Hepatocyte (in vitro differentiated cells): Measurements from ENCODE around the gene DIRAS3. TPM values are rescaled to one million over a fixed set of nuclear protein-coding genes. Genes with fewer than 3 reads are reported as not detected.

Experiments
- DNase-seq: peaks from one replicate; pipeline ENCODE4 v3.0.0-alpha.2; 2016; ENCODE audit warnings: low spot score
- H2AFZ ChIP-seq: fragments of 200-600 bp; sonication (generic); 2 replicates; pipeline ENCODE4 v1.6.0; 2016; ENCODE audit warnings: antibody characterized with exemption, mild to moderate bottlenecking
- H3K27ac ChIP-seq: fragments of 200-600 bp; sonication (generic); 2 replicates; pipeline ENCODE4 v1.5.1; 2016; ENCODE audit warnings: mild to moderate bottlenecking
- H3K27me3 ChIP-seq: fragments of 200-600 bp; sonication (generic); 2 replicates; pipeline ENCODE4 v1.6.1; 2016
- H3K36me3 ChIP-seq: fragments of 200-600 bp; sonication (generic); replicated peaks from 2 replicates; pipeline ENCODE4 v1.5.1; 2016; ENCODE audit warnings: low read depth; ENCODE audit not compliant: insufficient read depth
- H3K4me1 ChIP-seq: fragments of 200-600 bp; sonication (generic); 2 replicates; pipeline ENCODE4 v1.5.1; 2016; ENCODE audit warnings: mild to moderate bottlenecking, moderate library complexity; ENCODE audit not compliant: insufficient read depth
- H3K4me2 ChIP-seq: fragments of 200-600 bp; sonication (generic); 2 replicates; pipeline ENCODE4 v1.6.0; 2016
- H3K4me3 ChIP-seq: fragments of 200-600 bp; sonication (generic); 2 replicates; pipeline ENCODE4 v1.5.1; 2016; ENCODE audit warnings: mild to moderate bottlenecking
- H3K79me2 ChIP-seq: fragments of 200-600 bp; sonication (generic); 2 replicates; pipeline ENCODE4 v1.6.0; 2017; ENCODE audit warnings: mild to moderate bottlenecking
- H3K9me2 ChIP-seq: fragments of 200-600 bp; sonication (generic); replicated peaks from 2 replicates; pipeline ENCODE4 v1.6.0; 2017; ENCODE audit warnings: mild to moderate bottlenecking; ENCODE audit not compliant: insufficient read depth
- H3K9me3 ChIP-seq: fragments of 200-600 bp; sonication (generic); 2 replicates; pipeline ENCODE4 v1.5.1; 2016; ENCODE audit warnings: low read depth, mild to moderate bottlenecking
- H4K20me1 ChIP-seq: fragments of 200-600 bp; sonication (generic); 2 replicates; pipeline ENCODE4 v1.6.0; 2016; ENCODE audit warnings: mild to moderate bottlenecking; ENCODE audit not compliant: insufficient read depth, poor library complexity, severe bottlenecking
- EZH2 ChIP-seq: fragments of 200-600 bp; sonication (generic); IDR thresholded peaks from 2 replicates; pipeline ENCODE4 v1.6.1; 2016; ENCODE audit warnings: antibody characterized with exemption, mild to moderate bottlenecking, borderline replicate concordance
- EZH2phosphoT487 ChIP-seq: fragments of 200-600 bp; sonication (generic); IDR thresholded peaks from one replicate; pipeline ENCODE4 v1.6.1; 2018; ENCODE audit warnings: antibody characterized with exemption, mild to moderate bottlenecking, low read depth, moderate library complexity; ENCODE audit not compliant: unreplicated experiment, severe bottlenecking
- WGBS: methylation state at CpG from one replicate; pipeline ENCODE4 v1.1.6; 2016; ENCODE audit warnings: low lambda C conversion rate; ENCODE audit errors: missing lambda C conversion rate; 5-methylcytosine and 5-hydroxymethylcytosine counted together
- polyA plus RNA-seq: library from polyadenylated mRNA; unstranded; fragments of >200 nt; fragmentation: Nextera tagmentation; extraction: Ambion mirVana; gene quantifications from 2 replicates; pipeline ENCODE4 v1.2.1, GENCODE V29; 2016
- total RNA-seq: library from RNA; depleted of rRNA; stranded (reverse); fragments of >200 nt; gene quantifications from 2 replicates; pipeline ENCODE4 v1.2.3, GENCODE V29; 2014
- TF ChIP-seq, protein P1 (sequence below): fragments of 200-600 bp; sonication (generic); IDR thresholded peaks from 2 replicates; pipeline ENCODE4 v1.5.1; 2016; ENCODE audit warnings: antibody characterized with exemption, mild to moderate bottlenecking; ENCODE audit not compliant: poor library complexity

Gene DIRAS3, protein sequence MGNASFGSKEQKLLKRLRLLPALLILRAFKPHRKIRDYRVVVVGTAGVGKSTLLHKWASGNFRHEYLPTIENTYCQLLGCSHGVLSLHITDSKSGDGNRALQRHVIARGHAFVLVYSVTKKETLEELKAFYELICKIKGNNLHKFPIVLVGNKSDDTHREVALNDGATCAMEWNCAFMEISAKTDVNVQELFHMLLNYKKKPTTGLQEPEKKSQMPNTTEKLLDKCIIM
- total RNA-seq = 1.9 and 3.0 TPM in 2 replicates
- 2.0 and 4.1 TPM in 2 replicates for polyA plus RNA-seq

DNA sequence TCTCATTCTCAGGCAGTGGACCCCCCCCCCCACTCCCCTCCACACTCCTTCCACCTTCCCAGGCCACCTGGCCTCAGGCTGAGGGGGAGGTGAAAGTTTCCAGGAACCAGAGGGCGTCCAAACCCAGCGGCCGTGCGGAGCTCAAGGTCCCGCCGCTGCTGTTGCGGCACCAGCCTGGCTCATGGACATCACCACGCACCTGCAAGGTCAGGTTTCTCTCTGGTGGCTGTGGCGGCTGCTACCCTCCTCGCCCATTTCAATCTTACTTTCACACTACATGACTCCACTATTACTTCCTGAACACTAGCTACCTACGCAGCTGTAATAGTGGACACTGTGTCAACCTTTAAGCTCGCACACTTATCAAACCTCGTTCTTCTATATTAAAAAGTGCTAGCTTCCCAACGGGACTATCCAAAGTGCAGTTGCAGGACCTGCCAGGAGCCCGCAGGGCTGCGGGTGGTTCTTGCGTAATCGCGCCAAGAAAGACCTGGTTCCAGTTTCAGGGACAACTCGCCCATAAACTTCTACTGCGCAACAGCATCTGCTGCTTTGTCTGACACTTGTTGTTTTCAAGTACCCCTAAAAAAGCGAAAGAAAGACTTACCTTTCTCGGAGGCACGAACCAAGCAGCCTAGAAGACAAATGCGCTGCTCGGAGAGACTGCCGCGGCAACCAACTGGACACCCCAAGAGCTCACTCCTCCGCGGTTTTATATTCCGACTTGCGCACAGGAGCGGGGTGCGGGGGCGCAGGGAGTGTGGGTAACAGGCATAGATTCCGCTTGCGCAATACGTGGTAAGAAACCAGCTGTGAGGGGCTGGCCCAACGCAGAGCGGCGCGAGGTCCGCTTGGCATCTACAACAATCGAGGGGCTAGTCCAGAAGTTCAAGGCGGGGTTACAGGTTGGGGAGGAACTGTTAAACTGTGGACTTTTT lies at the start of gene DIRAS3:
Gene DIRAS3, minus strand, starts transcription at position 687 of the 938 bp plus-strand sequence. CDS start 3,330 bp downstream, outside the sequence.
- no peaks in the 10 kb centered on the region for H3K27me3 ChIP-seq
- WGBS = 57% methylated on average over 45 of the region's 45 CpGs
- peak within 1 kb of the TSS; percentile 29 for H2AFZ ChIP-seq
- H3K79me2 ChIP-seq = no peaks in the 10 kb centered on the region
- H3K9me2 ChIP-seq = no peaks in the 10 kb centered on the region
- DNase-seq = peak; percentile 49
- H4K20me1 ChIP-seq = no peaks in the 10 kb centered on the region
- H3K36me3 ChIP-seq = no peaks in the 10 kb centered on the region
- no peaks in the 10 kb centered on the region for H3K9me3 ChIP-seq
- peak within 1 kb of the TSS; percentile 15 for H3K4me3 ChIP-seq
- no peaks in the 10 kb centered on the region for H3K4me1 ChIP-seq
- no peak for TF ChIP-seq EZH2phosphoT487
- peak; percentile 26 for TF ChIP-seq EZH2
- no peak within 1 kb of the TSS for H3K27ac ChIP-seq
- peak within 1 kb of the TSS; percentile 72 for H3K4me2 ChIP-seq

DNA sequence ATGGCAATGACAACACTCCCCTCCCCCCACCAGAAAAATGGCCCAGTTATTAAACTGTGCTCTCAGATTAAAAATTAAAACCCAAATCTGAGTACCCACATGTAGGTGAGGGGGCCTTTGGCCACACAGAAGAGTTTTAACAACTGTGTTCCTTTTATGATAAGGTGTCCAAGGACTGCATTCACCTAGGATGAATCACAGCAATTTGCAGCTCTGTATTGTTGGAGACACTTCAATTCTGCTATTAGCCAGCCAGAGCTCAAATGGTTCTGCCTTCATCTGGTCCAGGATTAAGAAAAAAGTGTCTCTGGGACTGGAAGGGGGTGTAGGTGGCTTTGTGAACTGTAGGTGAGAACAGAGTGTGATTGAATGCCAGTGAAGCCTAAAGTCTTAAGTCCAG lies 43.3 kb upstream of the DIRAS3 start:
- no peaks in the 10 kb centered on the region for H3K9me3 ChIP-seq
- H3K27me3 ChIP-seq = no peaks in the 10 kb centered on the region
- H3K36me3 ChIP-seq = no peaks in the 10 kb centered on the region
- no peaks in the 10 kb centered on the region for H4K20me1 ChIP-seq
- no peaks in the 10 kb centered on the region for H3K9me2 ChIP-seq
- DNase-seq = no peak
- no peak overlapping the region for H2AFZ ChIP-seq
- TF ChIP-seq EZH2 (no peak), EZH2phosphoT487 (no peak)
- TF ChIP-seq, protein P1, sequence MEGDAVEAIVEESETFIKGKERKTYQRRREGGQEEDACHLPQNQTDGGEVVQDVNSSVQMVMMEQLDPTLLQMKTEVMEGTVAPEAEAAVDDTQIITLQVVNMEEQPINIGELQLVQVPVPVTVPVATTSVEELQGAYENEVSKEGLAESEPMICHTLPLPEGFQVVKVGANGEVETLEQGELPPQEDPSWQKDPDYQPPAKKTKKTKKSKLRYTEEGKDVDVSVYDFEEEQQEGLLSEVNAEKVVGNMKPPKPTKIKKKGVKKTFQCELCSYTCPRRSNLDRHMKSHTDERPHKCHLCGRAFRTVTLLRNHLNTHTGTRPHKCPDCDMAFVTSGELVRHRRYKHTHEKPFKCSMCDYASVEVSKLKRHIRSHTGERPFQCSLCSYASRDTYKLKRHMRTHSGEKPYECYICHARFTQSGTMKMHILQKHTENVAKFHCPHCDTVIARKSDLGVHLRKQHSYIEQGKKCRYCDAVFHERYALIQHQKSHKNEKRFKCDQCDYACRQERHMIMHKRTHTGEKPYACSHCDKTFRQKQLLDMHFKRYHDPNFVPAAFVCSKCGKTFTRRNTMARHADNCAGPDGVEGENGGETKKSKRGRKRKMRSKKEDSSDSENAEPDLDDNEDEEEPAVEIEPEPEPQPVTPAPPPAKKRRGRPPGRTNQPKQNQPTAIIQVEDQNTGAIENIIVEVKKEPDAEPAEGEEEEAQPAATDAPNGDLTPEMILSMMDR = no peak
- no peak overlapping the region for H3K4me3 ChIP-seq
- H3K79me2 ChIP-seq = no peaks in the 10 kb centered on the region
- H3K4me1 ChIP-seq = no peaks in the 10 kb centered on the region
- H3K4me2 ChIP-seq = no peak overlapping the region
- no peak overlapping the region for H3K27ac ChIP-seq

DNA sequence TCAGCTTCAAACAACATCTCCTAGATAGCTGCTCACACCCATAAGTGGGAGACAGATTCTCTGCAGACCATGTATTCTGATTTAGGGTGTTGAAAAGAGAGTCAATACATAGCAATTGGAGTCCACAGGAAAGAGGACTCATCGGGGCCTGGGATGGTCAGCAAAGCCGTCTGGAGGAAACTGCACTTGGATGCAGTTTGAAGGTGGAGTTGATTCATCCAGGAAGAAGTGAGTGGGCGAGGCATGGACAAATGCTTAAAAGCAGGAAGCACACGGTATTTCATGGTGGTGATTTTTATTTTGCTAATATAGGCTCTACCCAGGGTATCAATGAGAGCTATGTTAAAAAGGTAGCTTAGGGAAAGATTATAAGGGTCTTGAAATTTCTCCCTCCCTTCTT lies 36.8 kb upstream of the DIRAS3 start:
- H3K9me3 ChIP-seq = no peaks in the 10 kb centered on the region
- H3K4me1 ChIP-seq = no peaks in the 10 kb centered on the region
- 92% methylated on average over 4 of the region's 4 CpGs for WGBS
- no peaks in the 10 kb centered on the region for H3K27me3 ChIP-seq
- H2AFZ ChIP-seq = no peak overlapping the region
- no peaks in the 10 kb centered on the region for H4K20me1 ChIP-seq
- H3K4me2 ChIP-seq = no peak overlapping the region
- H3K9me2 ChIP-seq = no peaks in the 10 kb centered on the region
- no peak overlapping the region for H3K27ac ChIP-seq
- H3K79me2 ChIP-seq = no peaks in the 10 kb centered on the region
- no peaks in the 10 kb centered on the region for H3K36me3 ChIP-seq
- H3K4me3 ChIP-seq = no peak overlapping the region
- no peak for DNase-seq
- TF ChIP-seq EZH2phosphoT487 (no peak), EZH2 (no peak)
- TF ChIP-seq, protein P1 = no peak

DNA sequence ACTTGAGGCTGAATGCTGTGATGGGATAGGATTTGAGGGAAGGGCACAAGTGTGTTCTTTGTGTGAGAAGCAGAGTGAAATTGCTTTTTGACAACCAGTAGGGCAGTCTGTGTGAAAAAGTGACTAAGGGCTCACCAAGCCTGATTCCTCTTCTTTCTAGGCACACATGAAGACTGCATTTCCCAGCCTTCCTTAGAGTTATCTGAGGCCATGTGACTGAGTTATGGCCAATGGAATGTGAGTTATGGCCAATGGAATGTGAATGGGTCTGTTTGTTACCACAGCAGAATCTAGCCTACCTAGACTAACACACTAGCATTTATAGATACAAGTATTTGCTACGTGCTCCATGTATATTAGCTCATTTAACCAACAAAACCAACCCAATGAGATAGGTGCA lies 35.3 kb upstream of the DIRAS3 start:
- Histone ChIP-seq H3K79me2 (no peaks in the 10 kb centered on the region), H4K20me1 (no peaks in the 10 kb centered on the region), H3K4me2 (no peak overlapping the region), H3K9me3 (no peaks in the 10 kb centered on the region), H3K9me2 (no peaks in the 10 kb centered on the region), H3K27me3 (no peaks in the 10 kb centered on the region), H3K36me3 (no peaks in the 10 kb centered on the region), H3K4me1 (no peaks in the 10 kb centered on the region), H2AFZ (no peak overlapping the region), H3K27ac (no peak overlapping the region), H3K4me3 (no peak overlapping the region)
- no peak for TF ChIP-seq EZH2phosphoT487
- WGBS = 100% methylated on average over 1 of the region's 1 CpG
- DNase-seq = no peak
